H9 (cell line): Measurements from ENCODE around the gene SLC39A12. TPM values are rescaled to one million over a fixed set of nuclear protein-coding genes. Genes with fewer than 3 reads are reported as not detected.

Experiments
- DNase-seq: peaks from one replicate; pipeline ENCODE4 v3.0.0-alpha.2; 2017
- H2AFZ ChIP-seq: one replicate; pipeline ENCODE4 v1.6.1; 2013; ENCODE audit warnings: mild to moderate bottlenecking, low read length, control low read depth, moderate library complexity
- H2AK5ac ChIP-seq: 2 replicates; pipeline ENCODE4 v1.6.1; 2013; ENCODE audit warnings: low read length, control low read depth, mixed read lengths; ENCODE audit not compliant: insufficient read length
- H2BK120ac ChIP-seq: one replicate; pipeline ENCODE4 v1.6.1; 2013; ENCODE audit warnings: low read depth, mild to moderate bottlenecking, low read length, control low read depth, inconsistent platforms; ENCODE audit not compliant: poor library complexity, severe bottlenecking
- H2BK12ac ChIP-seq: 2 replicates; pipeline ENCODE4 v1.6.1; 2013; ENCODE audit warnings: low read length, control low read depth, mixed read lengths, low read depth; ENCODE audit not compliant: insufficient read length
- H2BK15ac ChIP-seq: 2 replicates; pipeline ENCODE4 v1.6.1; 2013; ENCODE audit warnings: low read depth, low read length, control low read depth
- H2BK20ac ChIP-seq: one replicate; pipeline ENCODE4 v1.6.1; 2013; ENCODE audit warnings: low read depth, mild to moderate bottlenecking, low read length, control low read depth, inconsistent platforms; ENCODE audit not compliant: poor library complexity, severe bottlenecking
- H2BK5ac ChIP-seq: 2 replicates; pipeline ENCODE4 v1.6.1; 2013; ENCODE audit warnings: low read length, control low read depth, mixed read lengths; ENCODE audit not compliant: insufficient read length
- H3K14ac ChIP-seq: 2 replicates; pipeline ENCODE4 v1.6.1; 2013; ENCODE audit warnings: low read length, control low read depth; ENCODE audit not compliant: insufficient read depth
- H3K18ac ChIP-seq: 2 replicates; pipeline ENCODE4 v1.6.1; 2013; ENCODE audit warnings: low read depth, mild to moderate bottlenecking, mixed read lengths, low read length, control low read depth; ENCODE audit not compliant: insufficient read length
- H3K23ac ChIP-seq: 2 replicates; pipeline ENCODE4 v1.6.1; 2013; ENCODE audit warnings: low read length, control low read depth, mixed read lengths, low read depth; ENCODE audit not compliant: insufficient read length
- H3K23me2 ChIP-seq: 2 replicates; pipeline ENCODE4 v1.6.1; 2013; ENCODE audit warnings: low read depth, mild to moderate bottlenecking, mixed read lengths, low read length, control low read depth; ENCODE audit not compliant: insufficient read length, poor library complexity, severe bottlenecking
- H3K27ac ChIP-seq: 2 replicates; pipeline ENCODE4 v1.5.1; 2013; ENCODE audit warnings: low read length, control low read depth, mixed read lengths, low read depth; ENCODE audit not compliant: insufficient read length
- H3K27me3 ChIP-seq: 2 replicates; pipeline ENCODE4 v1.6.1; 2013; ENCODE audit warnings: low read length, control low read depth, inconsistent platforms; ENCODE audit not compliant: insufficient read depth
- H3K4ac ChIP-seq: 2 replicates; pipeline ENCODE4 v1.6.1; 2013; ENCODE audit warnings: low read depth, mild to moderate bottlenecking, control low read depth, inconsistent platforms, low read length, moderate library complexity
- H3K4me1 ChIP-seq: 2 replicates; pipeline ENCODE4 v1.6.1; 2013; ENCODE audit warnings: low read length, control low read depth, inconsistent platforms; ENCODE audit not compliant: insufficient read depth
- H3K4me2 ChIP-seq: 2 replicates; pipeline ENCODE4 v1.6.1; 2013; ENCODE audit warnings: low read length, control low read depth, mixed read lengths; ENCODE audit not compliant: insufficient read length, insufficient read depth
- H3K56ac ChIP-seq: 2 replicates; pipeline ENCODE4 v1.6.1; 2013; ENCODE audit warnings: low read depth, mild to moderate bottlenecking, mixed read lengths, low read length, control low read depth; ENCODE audit not compliant: insufficient read length
- H3K79me1 ChIP-seq: 2 replicates; pipeline ENCODE4 v1.6.1; 2013; ENCODE audit warnings: low read depth, mild to moderate bottlenecking, moderate library complexity, low read length, control low read depth, inconsistent platforms; ENCODE audit not compliant: insufficient read depth, poor library complexity, severe bottlenecking
- H3K79me2 ChIP-seq: 2 replicates; pipeline ENCODE4 v1.6.1; 2013; ENCODE audit warnings: low read length, control low read depth, inconsistent platforms; ENCODE audit not compliant: insufficient read depth
- H3K9ac ChIP-seq: 2 replicates; pipeline ENCODE4 v1.6.1; 2013; ENCODE audit warnings: low read length, control low read depth, mixed read lengths; ENCODE audit not compliant: insufficient read length; ENCODE audit errors: extremely low read depth
- H3K9me3 ChIP-seq: one replicate; pipeline ENCODE4 v1.6.1; 2013; ENCODE audit warnings: low read depth, low read length, inconsistent platforms; ENCODE audit not compliant: control insufficient read depth
- H3T11ph ChIP-seq: one replicate; pipeline ENCODE4 v1.6.1; 2013; ENCODE audit warnings: mild to moderate bottlenecking, low read length, control low read depth, inconsistent platforms
- H4K20me1 ChIP-seq: one replicate; pipeline ENCODE4 v1.6.1; 2013; ENCODE audit not compliant: control insufficient read depth, insufficient read length, insufficient read depth
- H4K5ac ChIP-seq: 2 replicates; pipeline ENCODE4 v1.6.1; 2013; ENCODE audit warnings: low read depth, mild to moderate bottlenecking, mixed read lengths, low read length, control low read depth; ENCODE audit not compliant: insufficient read length
- H4K8ac ChIP-seq: replicated peaks from 2 replicates; pipeline ENCODE4 v1.6.1; 2013; ENCODE audit warnings: low read length, control low read depth, mixed read lengths, low read depth; ENCODE audit not compliant: insufficient read length
- H4K91ac ChIP-seq: 2 replicates; pipeline ENCODE4 v1.6.1; 2013; ENCODE audit warnings: low read depth, mild to moderate bottlenecking, moderate library complexity, mixed read lengths, low read length, control low read depth; ENCODE audit not compliant: insufficient read length
- H3K27ac Mint-ChIP-seq, 3 experiments: 2 replicates in 2 of 3; 3 replicates in 1 of 3; pipeline ENCODE4 v1.8.0; 2020 to 2021; ENCODE audit warnings: mixed read lengths in 3 of 3, mild to moderate bottlenecking in 1 of 3, moderate library complexity in 1 of 3
- H3K27me3 Mint-ChIP-seq: 2 replicates; pipeline ENCODE4 v1.8.0; 2021; ENCODE audit warnings: low read depth, mild to moderate bottlenecking, moderate library complexity, mixed read lengths
- H3K36me3 Mint-ChIP-seq, 3 experiments: 2 replicates in 2 of 3; 3 replicates in 1 of 3; pipeline ENCODE4 v1.8.0; 2020 to 2021; ENCODE audit warnings: low read depth in 3 of 3, mixed read lengths in 3 of 3; ENCODE audit not compliant: insufficient read depth in 1 of 3
- H3K4me1 Mint-ChIP-seq, 2 experiments: 2 replicates each; pipeline ENCODE4 v1.8.0; 2020; ENCODE audit warnings: mixed read lengths in 2 of 2
- H3K4me3 Mint-ChIP-seq, 2 experiments: 2 replicates in 1 of 2; 3 replicates in 1 of 2; pipeline ENCODE4 v1.8.0; 2020 to 2021; ENCODE audit warnings: mild to moderate bottlenecking in 2 of 2, mixed read lengths in 2 of 2, moderate library complexity in 1 of 2
- H3K9me3 Mint-ChIP-seq, 2 experiments: 2 replicates in 1 of 2; 3 replicates in 1 of 2; pipeline ENCODE4 v1.8.0; 2020; ENCODE audit warnings: mild to moderate bottlenecking in 2 of 2, mixed read lengths in 2 of 2, moderate library complexity in 1 of 2
- CTCF ChIP-seq: fragments of 200-600 bp; sonication (generic); conservative IDR thresholded peaks from 3 replicates; pipeline ENCODE4 v1.8.0; 2021; ENCODE audit warnings: antibody characterized with exemption, mild to moderate bottlenecking
- WGBS: extraction: QIAGEN DNeasy Blood & Tissue Kit; methylation state at CpG from one replicate; pipeline ENCODE4 v1.1.7; 2013; ENCODE audit warnings: missing lambda C conversion rate, low lambda C conversion rate, mixed read lengths; ENCODE audit not compliant: insufficient read length; ENCODE audit errors: extremely low coverage; 5-methylcytosine and 5-hydroxymethylcytosine counted together
- long read RNA-seq: library from polyadenylated mRNA; unstranded; transcript quantifications from one replicate; pipeline ENCODE4 v2.0.0, GENCODE V29; 2020
- total RNA-seq: library from RNA; stranded (reverse); gene quantifications from 2 replicates; pipeline ENCODE4 v1.2.1, GENCODE V29; 2021

The SLC39A12 gene
- not detected in 2 replicates for total RNA-seq
- long read RNA-seq: 0 reads

GRCh38 chr10:17951868-17952371, at the start of gene SLC39A12:
Gene SLC39A12 (plus strand): TSS chr10:17951918. CDS start chr10:17953277, 1,359 bp downstream.
- Histone ChIP-seq H3K9me3 (no peaks in the 10 kb centered on the region), H2BK20ac (no peak within 1 kb of the TSS), H4K5ac (no peak within 1 kb of the TSS), H3K27ac (no peak within 1 kb of the TSS), H3K4me1 (no peaks in the 10 kb centered on the region), H3K23ac (no peak within 1 kb of the TSS), H2BK120ac (no peak within 1 kb of the TSS), H3T11ph (no peak within 1 kb of the TSS), H2BK5ac (no peak within 1 kb of the TSS), H3K56ac (no peak within 1 kb of the TSS), H3K4me2 (no peak within 1 kb of the TSS), H3K18ac (no peak within 1 kb of the TSS), H3K23me2 (no peaks in the 10 kb centered on the region), H4K8ac (no peak within 1 kb of the TSS), H2AK5ac (no peak within 1 kb of the TSS), H3K27me3 (no peaks in the 10 kb centered on the region), H3K9ac (no peak within 1 kb of the TSS), H3K79me1 (no peaks in the 10 kb centered on the region), H3K79me2 (no peaks in the 10 kb centered on the region), H2AFZ (no peak within 1 kb of the TSS), H4K20me1 (no peaks in the 10 kb centered on the region), H2BK15ac (no peak within 1 kb of the TSS), H2BK12ac (no peak within 1 kb of the TSS), H3K14ac (no peak within 1 kb of the TSS), H4K91ac (no peak within 1 kb of the TSS), H3K4ac (no peak within 1 kb of the TSS)
- TF ChIP-seq CTCF: no peak
- DNase-seq: no peak
- Mint-ChIP-seq H3K27me3 (no peaks in the 10 kb centered on the region; the same call in 1 of the 2 replicates), H3K4me3 (no peak within 1 kb of the TSS), H3K9me3 (0 out of 5 replicates have a peak, but pooled peaks cover 0 to 3% of the 10 kb centered on the region in 2 experiments), H3K4me1 (peaks cover 0 to 4% of the 10 kb centered on the region in 2 experiments; a peak in 2 of 4 replicates), H3K36me3 (peaks cover 0 to 4% (median 0%) of the 10 kb centered on the region in 3 experiments; a peak in 1 of 7 replicates), H3K27ac (peak within 1 kb of the TSS in 1 of 3 experiments; percentile 44; a peak in 1 of 7 replicates)
- no CpG with 5 or more reads among the region's 3 CpGs for WGBS
